Stimulated activated CD8-positive, alpha-beta memory T cell treated with anti-CD3 and anti-CD28 coated beads, Interleukin-15, amount 100 ng/mL, for 1 hour (primary cell): ENCODE data around the gene TLCD3B.
"Not testable (repeated sequence)": the region's sequence is repeated elsewhere in the genome, so short reads cannot be mapped to it uniquely, and the experiment has no call there.

Experiments
- DNase-seq: peaks from one replicate; pipeline ENCODE4 v3.0.0-alpha.2; 2020; ENCODE audit warnings: low read depth

Gene TLCD3B

DNA sequence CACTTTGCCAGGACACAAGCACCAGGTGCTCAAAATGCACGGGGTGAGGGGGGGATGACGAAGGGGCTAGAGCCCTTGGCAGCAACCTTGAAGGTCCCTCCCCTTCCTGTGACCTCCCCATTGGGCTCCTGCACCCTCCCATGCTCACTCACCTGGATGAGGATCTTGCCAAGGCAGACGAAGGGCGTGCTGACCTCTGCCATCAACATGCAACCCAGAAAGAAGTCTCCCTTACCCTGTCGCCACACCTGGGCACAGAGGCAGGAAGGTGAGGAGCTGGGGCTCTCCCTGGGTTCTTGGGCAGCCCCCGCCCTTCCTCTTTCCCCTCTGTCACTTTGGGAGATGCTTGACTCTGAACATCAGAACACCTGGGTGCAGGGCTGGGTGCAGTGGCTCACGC, 5.5 kb downstream of the TLCD3B start:
- DNase-seq, result no peak

DNA sequence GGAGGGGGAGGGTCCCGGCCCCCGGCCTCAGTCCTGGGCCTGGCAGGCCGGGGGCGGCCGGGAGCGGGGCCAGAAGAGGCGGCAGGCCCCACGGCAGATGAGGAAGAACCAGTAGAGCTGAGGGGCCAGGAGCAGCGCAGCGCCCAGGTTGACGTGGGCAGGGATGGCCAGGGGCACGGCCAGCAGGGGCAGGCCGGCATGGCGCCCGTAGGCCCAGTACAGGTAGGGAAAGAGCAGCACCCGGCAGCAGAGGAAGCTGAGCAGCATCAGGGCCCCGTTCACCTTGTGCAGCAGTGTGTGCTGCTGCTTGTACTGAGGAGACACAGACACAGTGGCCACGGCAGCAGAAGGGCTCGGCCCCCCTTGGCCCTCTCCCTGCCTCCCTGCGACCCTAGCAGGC, 5.9 kb downstream of the TLCD3B start:
- no peak for DNase-seq

DNA sequence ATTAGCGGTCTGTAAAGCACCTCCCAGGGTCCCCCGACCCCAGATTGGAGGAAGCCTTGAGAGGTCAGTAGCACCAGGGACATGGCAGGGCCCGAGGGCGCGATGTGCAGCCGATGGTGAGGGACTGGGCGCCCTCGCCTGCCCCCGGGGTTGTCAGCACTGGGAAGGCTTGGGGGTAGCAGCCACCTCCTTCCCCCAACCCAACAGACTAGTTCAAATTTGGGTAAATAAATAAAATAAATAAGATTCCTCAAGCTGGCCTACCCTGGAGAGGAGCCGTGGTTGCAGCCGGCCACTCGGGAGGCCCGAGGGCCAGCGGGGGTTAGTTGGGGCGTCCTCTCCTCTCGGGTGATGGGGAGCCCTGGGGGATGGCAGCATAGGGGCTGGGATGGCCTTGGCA, 6.6 kb downstream of the TLCD3B start:
- no peak for DNase-seq

GRCh38 chr16:30023586-30023985, 7.5 kb downstream of the TLCD3B start:
- DNase-seq, result no peak

GRCh38 chr16:30022887-30023286, 8.2 kb downstream of the TLCD3B start, which contains the start of gene C16orf92:
Gene C16orf92 (plus strand): TSS chr16:30023198. CDS start chr16:30023341, 143 bp downstream.
- no peak for DNase-seq

GRCh38 chr16:30018731-30019158, 12.3 kb downstream of the TLCD3B start:
- DNase-seq, result no peak

GRCh38 chr16:30017937-30018336, 13.1 kb downstream of the TLCD3B start:
- not testable (repeated sequence) for DNase-seq

- DNase-seq, result no peak
Measured at GRCh38 chr16:30017277-30017656, 13.8 kb downstream of the TLCD3B start.

- DNase-seq, result no peak
Measured at GRCh38 chr16:30016555-30017276, 14.4 kb downstream of the TLCD3B start.

GRCh38 chr16:30015450-30015849, 15.6 kb downstream of the TLCD3B start:
- DNase-seq, result not testable (repeated sequence)

- DNase-seq, result not testable (repeated sequence)
Measured at GRCh38 chr16:30012598-30012997, 18.5 kb downstream of the TLCD3B start.

GRCh38 chr16:30011714-30012504, 19.2 kb downstream of the TLCD3B start:
- DNase-seq, result no peak

GRCh38 chr16:30010844-30011713, 20.0 kb downstream of the TLCD3B start, which contains the start of gene DOC2A:
Gene DOC2A (minus strand): TSS chr16:30011027. CDS start chr16:30010222, 805 bp downstream.
- DNase-seq, result no peak

GRCh38 chr16:30009990-30010843, 20.9 kb downstream of the TLCD3B start:
- DNase-seq, result no peak

DNA sequence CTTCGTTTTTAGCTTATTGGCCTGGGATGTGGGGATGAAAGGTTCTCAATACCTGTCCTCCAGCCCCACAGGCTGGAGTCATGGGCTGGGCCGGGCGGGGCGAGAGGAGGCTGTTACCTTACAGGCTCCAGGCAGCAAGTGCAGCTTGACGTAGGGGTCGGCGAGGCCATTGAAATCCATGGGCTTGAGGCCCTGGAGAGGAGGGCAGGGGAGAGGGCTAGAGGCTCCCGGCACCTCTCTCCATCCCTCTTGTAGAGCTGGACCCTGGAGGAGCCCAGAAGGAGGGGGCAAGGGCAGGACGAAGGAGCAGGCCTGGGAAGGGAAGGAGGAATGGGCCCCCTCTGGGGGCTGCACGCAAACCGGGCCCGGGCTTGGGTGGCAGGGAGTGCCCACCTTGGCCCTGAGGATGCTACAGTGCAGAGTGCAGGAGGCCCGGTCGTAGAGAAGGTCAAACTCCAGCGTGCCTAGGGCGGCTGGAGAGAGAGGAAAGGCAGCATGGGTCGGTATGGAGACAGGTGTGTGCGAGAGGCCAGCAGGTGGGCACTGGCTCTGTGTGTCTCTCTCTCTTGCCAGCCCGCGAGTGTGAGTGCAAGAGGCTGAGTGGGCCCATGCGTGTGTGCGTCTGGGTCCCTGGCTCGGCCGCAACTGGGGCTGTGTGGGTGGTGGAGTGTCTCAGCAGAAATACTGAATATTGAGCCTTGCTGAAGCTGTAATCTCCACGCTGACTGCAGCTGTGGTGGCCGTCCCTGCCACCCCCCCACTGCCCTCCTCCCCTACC, 21.8 kb downstream of the TLCD3B start:
- DNase-seq, result no peak

DNA sequence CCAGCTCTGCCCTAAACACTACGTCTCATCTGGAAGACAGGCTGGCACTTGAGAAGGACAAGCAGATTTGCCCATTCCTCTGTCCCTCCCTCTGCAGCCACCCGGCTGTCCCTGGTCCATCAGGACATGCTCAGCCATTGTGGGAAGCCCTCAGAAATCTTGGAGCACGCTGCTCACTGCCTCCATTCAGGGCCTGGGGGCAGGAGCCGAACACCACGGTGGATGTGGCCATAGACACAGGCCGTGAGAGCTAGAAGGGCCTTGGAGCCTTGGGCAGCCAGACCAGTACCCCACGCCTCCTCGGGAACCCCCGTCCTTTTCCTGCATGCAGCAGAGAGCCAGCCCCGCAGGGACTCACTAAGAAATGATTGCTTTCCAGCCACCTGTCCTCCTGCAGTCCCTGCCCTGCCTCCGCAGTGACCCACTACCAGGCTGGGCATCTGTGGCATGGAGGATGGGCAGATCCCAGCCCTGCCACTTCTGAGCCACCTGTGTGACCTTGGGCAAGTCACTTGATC, 23.6 kb downstream of the TLCD3B start:
- DNase-seq, result no peak

GRCh38 chr16:30006659-30007377, 24.3 kb downstream of the TLCD3B start:
- no peak for DNase-seq

- no peak for DNase-seq
Measured at GRCh38 chr16:30006095-30006473, 25.0 kb downstream of the TLCD3B start.

GRCh38 chr16:30005341-30006094, 25.6 kb downstream of the TLCD3B start:
- no peak for DNase-seq
